Activated B cell treated with CpG ODN at 0.5 μM for 24 hours (primary cell): ENCODE measurements around the gene GTF3C5. TPM values are rescaled to one million over a fixed set of nuclear protein-coding genes. Genes with fewer than 3 reads are reported as not detected.

ENCODE experiments used
- ATAC-seq: fragments of 200-7000 bp; cut with Tn5 transposase; one replicate; pipeline ENCODE4 v1.10.0; 2021; ENCODE audit warnings: low read depth, mild to moderate bottlenecking, moderate library complexity
- CTCF ChIA-PET: fragments of 350-600 bp; sonication (Branson Sonifier 250); formaldehyde crosslinking; loops from one replicate; lab custom pipeline; 2021; ENCODE audit warnings: antibody characterized with exemption; lab: Charles Lee
- POLR2A ChIA-PET: fragments of 350-600 bp; sonication (Branson Sonifier 250); formaldehyde crosslinking; loops from one replicate; lab custom pipeline; 2021; ENCODE audit warnings: antibody characterized with exemption; lab: Charles Lee
- DNase-seq: peaks from one replicate; pipeline ENCODE4 v3.0.0; 2022
- H3K27ac Mint-ChIP-seq: one replicate; pipeline ENCODE4 v1.8.0; 2020; ENCODE audit warnings: mixed read lengths
- H3K27me3 Mint-ChIP-seq: one replicate; pipeline ENCODE4 v1.8.0; 2021; ENCODE audit warnings: mixed read lengths
- H3K36me3 Mint-ChIP-seq: one replicate; pipeline ENCODE4 v1.8.0; 2021; ENCODE audit warnings: low read depth, mixed read lengths
- H3K4me1 Mint-ChIP-seq: one replicate; pipeline ENCODE4 v1.8.0; 2021; ENCODE audit warnings: mixed read lengths
- H3K4me3 Mint-ChIP-seq: one replicate; pipeline ENCODE4 v1.8.0; 2020; ENCODE audit warnings: mild to moderate bottlenecking, mixed read lengths
- H3K9me3 Mint-ChIP-seq: one replicate; pipeline ENCODE4 v1.8.0; 2020; ENCODE audit warnings: mixed read lengths
- intact Hi-C: fragments of 100-400 bp; cut with micrococcal nuclease; formaldehyde crosslinking; loops from one replicate; pipeline ENCODE4 v1.15.1; 2024
- total RNA-seq: library from RNA; stranded (reverse); gene quantifications from 2 replicates; pipeline ENCODE4 v1.2.3, GENCODE V29; 2022
- TF ChIP-seq, protein P1 (sequence below): fragments of 200-600 bp; IDR thresholded peaks from one replicate; pipeline ENCODE4 v1.8.0; 2022; ENCODE audit warnings: antibody characterized with exemption, mild to moderate bottlenecking

Gene GTF3C5, protein sequence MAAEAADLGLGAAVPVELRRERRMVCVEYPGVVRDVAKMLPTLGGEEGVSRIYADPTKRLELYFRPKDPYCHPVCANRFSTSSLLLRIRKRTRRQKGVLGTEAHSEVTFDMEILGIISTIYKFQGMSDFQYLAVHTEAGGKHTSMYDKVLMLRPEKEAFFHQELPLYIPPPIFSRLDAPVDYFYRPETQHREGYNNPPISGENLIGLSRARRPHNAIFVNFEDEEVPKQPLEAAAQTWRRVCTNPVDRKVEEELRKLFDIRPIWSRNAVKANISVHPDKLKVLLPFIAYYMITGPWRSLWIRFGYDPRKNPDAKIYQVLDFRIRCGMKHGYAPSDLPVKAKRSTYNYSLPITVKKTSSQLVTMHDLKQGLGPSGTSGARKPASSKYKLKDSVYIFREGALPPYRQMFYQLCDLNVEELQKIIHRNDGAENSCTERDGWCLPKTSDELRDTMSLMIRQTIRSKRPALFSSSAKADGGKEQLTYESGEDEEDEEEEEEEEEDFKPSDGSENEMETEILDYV
- total RNA-seq: 53.6 and 56.6 TPM in 2 replicates

DNA sequence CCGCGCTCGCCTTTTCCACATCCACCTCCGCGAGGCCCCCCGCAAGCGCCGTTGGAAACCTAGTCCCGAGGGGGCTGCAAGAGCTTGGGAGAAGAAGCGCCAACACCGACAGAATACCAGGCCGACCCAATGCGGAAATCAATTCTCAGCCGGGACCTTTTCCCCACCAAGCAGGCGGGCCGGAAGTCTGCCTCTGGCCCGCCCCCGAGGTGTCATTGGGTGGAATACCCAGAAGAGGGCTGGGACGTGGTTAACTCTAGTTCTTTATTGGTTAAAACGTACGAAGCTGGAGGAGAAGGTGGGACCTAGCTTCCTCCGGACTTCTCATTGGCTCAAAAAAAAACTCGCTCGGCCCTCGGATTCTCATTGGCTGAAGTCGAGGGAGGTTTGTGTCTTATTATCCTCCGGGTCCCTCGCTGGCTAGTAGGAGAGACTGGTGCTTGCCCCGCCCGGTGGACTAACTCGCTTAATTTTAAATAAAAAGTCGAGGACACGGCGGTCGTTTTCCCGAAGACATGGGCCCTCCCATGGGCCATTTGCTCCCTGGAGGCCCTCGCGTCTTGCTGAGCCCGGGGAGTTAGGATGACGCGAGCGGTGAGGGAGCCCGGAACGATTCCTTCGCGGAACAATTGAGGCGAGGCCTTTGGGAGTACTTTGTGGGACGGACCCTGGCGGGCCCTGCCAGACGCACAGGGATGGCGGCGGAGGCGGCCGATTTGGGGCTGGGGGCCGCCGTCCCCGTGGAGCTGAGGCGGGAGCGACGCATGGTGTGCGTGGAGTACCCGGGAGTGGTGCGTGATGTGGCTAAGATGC is at the start of gene GTF3C5:
Gene GTF3C5, plus strand, starts transcription at position 681 of the 813 bp plus-strand sequence. Its CDS starts 15 bp downstream, at position 696.
- peaks cover 48% of the 10 kb centered on the region for H3K4me1 Mint-ChIP-seq
- ATAC-seq (peak; percentile 97), DNase-seq (peak; percentile 83)
- intact Hi-C loops: loop anchor here (1.0 to 5.0 kb wide), 9 partner anchors 86 to 1132 kb away; partner anchors contain the start of genes BRD3, CFAP77, RALGDS and REXO4
- no peaks in the 10 kb centered on the region for H3K27me3 Mint-ChIP-seq
- POLR2A ChIA-PET: interaction anchor here (0.7 to 2.0 kb wide), 30 partner anchors 9 to 1987 kb away, joined by 3 to 21 read pairs (median 4); partner anchors contain the start of genes CACFD1, DDX31, GTF3C4 and MED22
- H3K27ac Mint-ChIP-seq: peak within 1 kb of the TSS; percentile 98
- peaks cover 18% of the 10 kb centered on the region for H3K36me3 Mint-ChIP-seq
- peak within 1 kb of the TSS; percentile 99 for H3K4me3 Mint-ChIP-seq
- H3K9me3 Mint-ChIP-seq: no peaks in the 10 kb centered on the region
- TF ChIP-seq, protein P1, sequence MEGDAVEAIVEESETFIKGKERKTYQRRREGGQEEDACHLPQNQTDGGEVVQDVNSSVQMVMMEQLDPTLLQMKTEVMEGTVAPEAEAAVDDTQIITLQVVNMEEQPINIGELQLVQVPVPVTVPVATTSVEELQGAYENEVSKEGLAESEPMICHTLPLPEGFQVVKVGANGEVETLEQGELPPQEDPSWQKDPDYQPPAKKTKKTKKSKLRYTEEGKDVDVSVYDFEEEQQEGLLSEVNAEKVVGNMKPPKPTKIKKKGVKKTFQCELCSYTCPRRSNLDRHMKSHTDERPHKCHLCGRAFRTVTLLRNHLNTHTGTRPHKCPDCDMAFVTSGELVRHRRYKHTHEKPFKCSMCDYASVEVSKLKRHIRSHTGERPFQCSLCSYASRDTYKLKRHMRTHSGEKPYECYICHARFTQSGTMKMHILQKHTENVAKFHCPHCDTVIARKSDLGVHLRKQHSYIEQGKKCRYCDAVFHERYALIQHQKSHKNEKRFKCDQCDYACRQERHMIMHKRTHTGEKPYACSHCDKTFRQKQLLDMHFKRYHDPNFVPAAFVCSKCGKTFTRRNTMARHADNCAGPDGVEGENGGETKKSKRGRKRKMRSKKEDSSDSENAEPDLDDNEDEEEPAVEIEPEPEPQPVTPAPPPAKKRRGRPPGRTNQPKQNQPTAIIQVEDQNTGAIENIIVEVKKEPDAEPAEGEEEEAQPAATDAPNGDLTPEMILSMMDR: no peak
- CTCF ChIA-PET: interaction anchor here (0.6 to 4.3 kb wide), 6 partner anchors 8 to 156 kb away, joined by 3 to 32 read pairs (median 3); no protein-coding TSS in a partner anchor

DNA sequence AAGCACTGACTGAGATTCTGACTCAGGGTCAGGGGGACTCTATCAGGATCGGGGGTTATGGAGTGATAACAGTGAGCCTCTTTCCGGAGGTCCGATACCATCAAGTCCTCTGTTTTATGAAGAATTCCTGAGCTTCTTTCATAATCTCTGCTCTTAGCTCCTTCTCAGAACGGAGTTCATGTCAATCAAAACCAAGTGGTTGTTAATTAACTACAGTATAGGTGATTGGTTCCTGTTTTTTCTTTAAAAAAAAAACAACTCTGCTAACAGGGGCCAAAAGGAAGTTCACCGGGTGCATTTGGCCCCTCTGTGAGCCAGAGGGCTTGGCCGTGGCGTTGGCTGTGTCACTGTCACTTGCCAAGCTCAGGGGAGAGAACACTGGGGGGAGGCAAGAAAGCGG is 48.3 kb upstream of the GTF3C5 start:
- peaks cover 41% of the 10 kb centered on the region for H3K27me3 Mint-ChIP-seq
- H3K27ac Mint-ChIP-seq: no peak overlapping the region
- ChIA-PET POLR2A (interaction anchor here (0.6 kb wide), 1 partner anchor 288 kb away, joined by 3 read pairs; no protein-coding TSS in a partner anchor), CTCF (interaction anchor here (0.7 kb wide), 1 partner anchor 565 kb away, joined by 3 read pairs; no protein-coding TSS in a partner anchor)
- no peaks in the 10 kb centered on the region for H3K36me3 Mint-ChIP-seq
- H3K9me3 Mint-ChIP-seq: no peaks in the 10 kb centered on the region
- ATAC-seq (peak; percentile 54), DNase-seq (no peak)
- TF ChIP-seq, protein P1: no peak
- no peak overlapping the region for H3K4me3 Mint-ChIP-seq
- intact Hi-C loops: no loop called here
- peaks cover 22% of the 10 kb centered on the region for H3K4me1 Mint-ChIP-seq

DNA sequence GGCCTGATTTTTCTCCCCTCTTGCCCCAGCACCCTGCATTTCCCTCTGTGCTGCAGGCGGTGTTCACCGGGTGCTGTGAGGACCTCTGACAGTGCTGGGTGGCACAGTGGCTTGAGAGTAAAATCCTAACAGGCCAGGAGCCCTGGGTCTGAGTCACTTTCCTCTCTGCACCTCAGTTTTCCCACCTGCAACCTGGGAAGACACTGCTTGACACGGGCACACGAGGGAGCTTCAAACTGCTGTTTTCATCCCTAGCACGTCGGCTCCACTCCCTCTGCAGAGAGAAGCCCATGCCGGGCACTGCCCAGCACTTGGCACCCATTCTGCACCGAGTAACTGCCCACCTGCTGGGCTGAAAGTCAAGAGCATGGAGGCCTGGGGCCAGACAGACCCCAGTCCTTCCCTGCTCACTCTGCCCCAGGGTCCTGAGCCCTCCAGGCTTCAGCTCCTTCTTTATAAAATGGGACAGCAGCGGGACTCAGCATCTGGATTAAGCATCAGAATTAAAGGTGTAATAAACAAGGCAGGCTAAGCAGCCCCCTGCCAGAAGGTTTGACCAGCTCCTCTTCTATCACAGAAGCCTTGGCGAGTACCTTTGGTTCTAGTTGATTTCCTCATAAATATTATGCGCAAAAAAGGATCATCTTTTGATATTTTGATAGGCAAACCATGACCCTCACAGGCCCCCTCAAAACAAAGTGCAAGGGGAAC is 47.2 kb upstream of the GTF3C5 start:
- H3K4me3 Mint-ChIP-seq: no peak overlapping the region
- CTCF ChIA-PET: no interaction called here
- ATAC-seq (no peak), DNase-seq (no peak)
- intact Hi-C loops: no loop called here
- no peak overlapping the region for H3K27ac Mint-ChIP-seq
- H3K4me1 Mint-ChIP-seq: peaks cover 14% of the 10 kb centered on the region
- TF ChIP-seq, protein P1: no peak
- H3K27me3 Mint-ChIP-seq: peaks cover 38% of the 10 kb centered on the region
- no peaks in the 10 kb centered on the region for H3K9me3 Mint-ChIP-seq
- POLR2A ChIA-PET: no interaction called here
- no peaks in the 10 kb centered on the region for H3K36me3 Mint-ChIP-seq

DNA sequence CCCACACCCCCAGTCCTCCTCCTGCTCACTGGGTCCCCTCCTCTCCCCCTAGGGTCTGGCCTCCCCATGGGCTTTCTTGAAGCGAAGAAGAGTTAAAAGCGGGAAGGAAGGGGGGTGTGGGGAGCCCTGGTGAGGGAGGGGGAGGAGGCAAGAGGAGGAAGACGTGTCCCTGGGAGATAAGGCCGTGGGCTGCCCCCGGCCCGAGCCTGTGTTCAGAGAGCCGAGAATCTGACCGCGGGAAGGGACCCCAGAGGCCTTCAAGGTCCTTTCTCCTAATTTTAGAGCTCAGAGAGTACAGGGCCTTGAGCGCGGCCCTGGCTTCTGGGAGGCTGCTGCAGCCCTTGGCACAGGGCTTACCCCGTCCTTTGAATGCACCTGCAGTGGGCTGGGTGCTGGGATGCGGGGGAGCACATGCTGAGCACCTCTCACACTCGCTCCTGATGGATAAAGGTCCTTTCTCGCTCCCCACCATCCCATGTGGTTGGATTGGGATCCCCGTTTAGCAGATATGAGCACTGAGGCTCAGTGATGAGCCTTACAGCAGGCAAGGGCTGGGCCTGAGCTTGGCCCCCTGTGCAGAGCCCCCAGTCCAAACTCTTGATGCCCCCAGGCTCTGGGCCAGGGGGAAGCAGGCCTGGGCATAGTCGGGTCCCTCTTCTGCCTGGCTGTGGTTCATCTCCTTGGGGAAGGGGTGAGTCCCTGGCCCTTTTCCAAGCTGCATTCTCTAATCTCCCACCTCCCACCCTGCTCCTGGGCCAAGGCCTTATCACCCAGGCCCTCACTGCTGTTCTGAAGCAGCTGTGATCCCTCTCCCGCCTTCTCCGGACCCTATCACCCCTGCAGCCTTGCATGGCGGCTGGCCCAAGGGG is 46.4 kb upstream of the GTF3C5 start:
- Mint-ChIP-seq H3K4me1 (peaks cover 10% of the 10 kb centered on the region), H3K9me3 (no peaks in the 10 kb centered on the region), H3K27me3 (peaks cover 34% of the 10 kb centered on the region), H3K27ac (no peak overlapping the region), H3K36me3 (no peaks in the 10 kb centered on the region), H3K4me3 (no peak overlapping the region)
- POLR2A ChIA-PET: no interaction called here
- CTCF ChIA-PET: no interaction called here
- ATAC-seq (no peak), DNase-seq (no peak)
- TF ChIP-seq, protein P1: no peak
- intact Hi-C loops: no loop called here
